COLO668 (cell line): ENCODE results near the gene CYP26A1.

ENCODE experiments used
- DNase-seq: peaks from one replicate; lab custom pipeline; 2025; ENCODE audit not compliant: unreplicated experiment; lab: John Stamatoyannopoulos, UW

CYP26A1 gene

GRCh38 chr10:93113042-93113441 is 39.3 kb downstream of the CYP26A1 start:
- DNase-seq, result no peak

- DNase-seq, result peak; percentile 43
Observed at GRCh38 chr10:93115661-93116383, 42.1 kb downstream of the CYP26A1 start.

GRCh38 chr10:93121311-93121710 is 47.6 kb downstream of the CYP26A1 start:
- no peak for DNase-seq

- no peak for DNase-seq
Observed at GRCh38 chr10:93123766-93124165, 50.1 kb downstream of the CYP26A1 start.

GRCh38 chr10:93124580-93125318 is 51.1 kb downstream of the CYP26A1 start:
- no peak for DNase-seq

GRCh38 chr10:93125966-93126365 is 52.3 kb downstream of the CYP26A1 start:
- no peak for DNase-seq

GRCh38 chr10:93126483-93127052 is 52.9 kb downstream of the CYP26A1 start:
- peak; percentile 2 for DNase-seq
